ENCODE results near the gene AVP. TPM values are rescaled to one million over a fixed set of nuclear protein-coding genes. Genes with fewer than 3 reads are reported as not detected.
"Not testable (repeated sequence)": the region's sequence is repeated elsewhere in the genome, so short reads cannot be mapped to it uniquely, and the experiment has no call there.

AVP gene
- not detected for polyA plus RNA-seq (2012; ENCODE audit: missing spikeins)

- DNase-seq (ENCODE audit: insufficient read length) (no peak), FAIRE-seq (no peak)
- no peak for TF ChIP-seq TAF1 (IDR thresholded peaks at IDR 0.05; ENCODE audit: borderline replicate concordance, low read depth, low read length)
- no peak for TF ChIP-seq POLR2A (IDR thresholded peaks at IDR 0.05; ENCODE audit: low read depth, low read length)
- TF ChIP-seq POLR2AphosphoS5 (IDR thresholded peaks at IDR 0.05; ENCODE audit: low read depth, low read length): no peak
Measured at GRCh38 chr20:3084283-3084985, at the start of gene AVP. Gene AVP, minus strand, starts transcription at chr20:3084724. Its CDS starts 50 bp downstream, at chr20:3084674.

- DNase-seq (ENCODE audit: insufficient read length) (no peak), FAIRE-seq (no peak)
Measured at GRCh38 chr20:3134151-3134550, 49.6 kb upstream of the AVP start.

GRCh38 chr20:3133155-3133554 is 48.6 kb upstream of the AVP start:
- no peak for FAIRE-seq
- TF ChIP-seq TAF1 (IDR thresholded peaks at IDR 0.05; ENCODE audit: borderline replicate concordance, low read depth, low read length): no peak
- TF ChIP-seq POLR2AphosphoS5 (IDR thresholded peaks at IDR 0.05; ENCODE audit: low read depth, low read length): no peak
- TF ChIP-seq POLR2A (IDR thresholded peaks at IDR 0.05; ENCODE audit: low read depth, low read length): no peak
- DNase-seq (ENCODE audit: insufficient read length): no peak

More at GRCh38 chr20:3134151-3134550, 49.6 kb upstream of the AVP start:
- TF ChIP-seq TAF1 (IDR thresholded peaks at IDR 0.05; ENCODE audit: borderline replicate concordance, low read depth, low read length) (no peak), POLR2A (IDR thresholded peaks at IDR 0.05; ENCODE audit: low read depth, low read length) (no peak), POLR2AphosphoS5 (IDR thresholded peaks at IDR 0.05; ENCODE audit: low read depth, low read length) (no peak)

GRCh38 chr20:3130051-3130600 is 45.6 kb upstream of the AVP start:
- FAIRE-seq: no peak
- TF ChIP-seq POLR2AphosphoS5 (IDR thresholded peaks at IDR 0.05; ENCODE audit: low read depth, low read length) (no peak), TAF1 (IDR thresholded peaks at IDR 0.05; ENCODE audit: borderline replicate concordance, low read depth, low read length) (no peak), POLR2A (IDR thresholded peaks at IDR 0.05; ENCODE audit: low read depth, low read length) (no peak)
- DNase-seq (ENCODE audit: insufficient read length): no peak

- DNase-seq (ENCODE audit: insufficient read length): no peak
- FAIRE-seq: no peak
- TF ChIP-seq POLR2A (IDR thresholded peaks at IDR 0.05; ENCODE audit: low read depth, low read length): no peak
- no peak for TF ChIP-seq POLR2AphosphoS5 (IDR thresholded peaks at IDR 0.05; ENCODE audit: low read depth, low read length)
- TF ChIP-seq TAF1 (IDR thresholded peaks at IDR 0.05; ENCODE audit: borderline replicate concordance, low read depth, low read length): no peak
Measured at GRCh38 chr20:3129094-3129493, 44.6 kb upstream of the AVP start.

- FAIRE-seq: no peak
- no peak for TF ChIP-seq POLR2A (IDR thresholded peaks at IDR 0.05; ENCODE audit: low read depth, low read length)
- DNase-seq (ENCODE audit: insufficient read length): no peak
Measured at GRCh38 chr20:3128275-3128984, 43.9 kb upstream of the AVP start.

GRCh38 chr20:3126527-3126859 is 42.0 kb upstream of the AVP start:
- no peak for DNase-seq (ENCODE audit: insufficient read length)
- FAIRE-seq: no peak
- no peak for TF ChIP-seq POLR2A (IDR thresholded peaks at IDR 0.05; ENCODE audit: low read depth, low read length)
- no peak for TF ChIP-seq POLR2AphosphoS5 (IDR thresholded peaks at IDR 0.05; ENCODE audit: low read depth, low read length)
- no peak for TF ChIP-seq TAF1 (IDR thresholded peaks at IDR 0.05; ENCODE audit: borderline replicate concordance, low read depth, low read length)

- not testable (repeated sequence) for DNase-seq (ENCODE audit: insufficient read length); FAIRE-seq
Measured at GRCh38 chr20:3125776-3126526, 41.4 kb upstream of the AVP start.

- FAIRE-seq; DNase-seq (ENCODE audit: insufficient read length): not testable (repeated sequence)
Measured at GRCh38 chr20:3124773-3125560, 40.4 kb upstream of the AVP start.

GRCh38 chr20:3124163-3124562 is 39.6 kb upstream of the AVP start:
- DNase-seq (ENCODE audit: insufficient read length); FAIRE-seq: not testable (repeated sequence)

GRCh38 chr20:3123542-3123941 is 39.0 kb upstream of the AVP start:
- TF ChIP-seq POLR2A (IDR thresholded peaks at IDR 0.05; ENCODE audit: low read depth, low read length) (no peak), POLR2AphosphoS5 (IDR thresholded peaks at IDR 0.05; ENCODE audit: low read depth, low read length) (no peak)
- DNase-seq (ENCODE audit: insufficient read length) (no peak), FAIRE-seq (no peak)

Data from GM12892 (cell line).